A549 (cell line): Measurements from ENCODE around the gene ABCB8. TPM values are rescaled to one million over a fixed set of nuclear protein-coding genes. Genes with fewer than 3 reads are reported as not detected.

Experiments used
- ATAC-seq, 2 experiments: fragments of 200-7000 bp in 1 of 2; fragments of >200 bp in 1 of 2; cut with Nextera tagmentation in 1 of 2; cut with Tn5 transposase in 1 of 2; 3 replicates each; pipeline versions ENCODE4 v1.8.0 to v1.9.1; 2018 to 2020; ENCODE audit warnings: mild to moderate bottlenecking in 1 of 2, moderate library complexity in 1 of 2
- CTCF ChIA-PET: fragments of 300-600 bp; sonication (Branson Sonifier 250); formaldehyde crosslinking; extraction: SDS; loops from one replicate; lab custom pipeline; 2021; ENCODE audit warnings: antibody characterized with exemption, inconsistent platforms; lab: Yijun Ruan, JAX
- POLR2A ChIA-PET: fragments of 350-600 bp; formaldehyde crosslinking; extraction: SDS; loops from one replicate; lab custom pipeline; 2021; ENCODE audit warnings: antibody characterized with exemption, inconsistent platforms; lab: Yijun Ruan, JAX
- DNase-seq, 2 experiments: peaks; one replicate each; pipeline versions ENCODE4 v3.0.0 to v3.0.0-alpha.2; 2011 to 2016; ENCODE audit warnings: low read depth in 1 of 2, low spot score in 1 of 2
- FAIRE-seq: peaks from 2 replicates; lab custom pipeline; 2011; peaks lifted over from hg19 to GRCh38; lab: Jason Lieb, UNC
- H3K27ac ChIP-seq, 2 experiments: fragments of >200 bp; sonication (Bioruptor Twin); formaldehyde crosslinking; 3 replicates each; pipeline ENCODE4 v1.5.1; 2016 to 2017
- H3K4me1 ChIP-seq: fragments of >200 bp; sonication (Bioruptor Twin); formaldehyde crosslinking; 3 replicates; pipeline ENCODE4 v1.6.1; 2016
- H3K4me2 ChIP-seq: fragments of >200 bp; sonication (Bioruptor Twin); formaldehyde crosslinking; 3 replicates; pipeline ENCODE4 v1.6.1; 2016
- H3K4me3 ChIP-seq: fragments of >200 bp; sonication (Bioruptor Twin); formaldehyde crosslinking; 3 replicates; pipeline ENCODE4 v1.5.1; 2016
- H3K9me3 ChIP-seq: fragments of >200 bp; sonication (Bioruptor Twin); formaldehyde crosslinking; 3 replicates; pipeline ENCODE4 v1.6.1; 2016
- CBX8 ChIP-seq: fragments of 200-600 bp; sonication (generic); IDR thresholded peaks from 2 replicates; pipeline ENCODE4 v1.6.1; 2016
- CEBPB ChIP-seq, 2 experiments: fragments of >200 bp in 1 of 2; sonication (Bioruptor Twin) in 1 of 2; formaldehyde crosslinking in 1 of 2; IDR thresholded peaks; 2 replicates each; pipeline ENCODE4 v1.6.1; 2012 to 2016
- CHD4 ChIP-seq: fragments of 200-600 bp; sonication (generic); IDR thresholded peaks from 2 replicates; pipeline ENCODE4 v1.6.1; 2016; ENCODE audit warnings: antibody characterized with exemption, mild to moderate bottlenecking, borderline replicate concordance
- EHF ChIP-seq: fragments of 250-450 bp; sonication (Bioruptor Pico); IDR thresholded peaks from 2 replicates; pipeline ENCODE4 v1.5.0; 2020; ENCODE audit warnings: mild to moderate bottlenecking
- EHMT2 ChIP-seq: fragments of 200-600 bp; sonication (generic); IDR thresholded peaks from 2 replicates; pipeline ENCODE4 v1.6.1; 2016; ENCODE audit warnings: antibody characterized with exemption, low read depth, mild to moderate bottlenecking, moderate library complexity
- EP300 ChIP-seq, 2 experiments: fragments of >200 bp; sonication (Bioruptor Twin); formaldehyde crosslinking; IDR thresholded peaks; 2 replicates in 1 of 2; 3 replicates in 1 of 2; pipeline ENCODE4 v1.6.1; 2016 to 2017
- GATA3 ChIP-seq: IDR thresholded peaks from 2 replicates; pipeline ENCODE4 v1.6.1; 2012; ENCODE audit warnings: borderline replicate concordance
- HDAC2 ChIP-seq: fragments of 200-600 bp; sonication (generic); IDR thresholded peaks from 2 replicates; pipeline ENCODE4 v1.6.1; 2016
- HOXB13 ChIP-seq: fragments of 250-450 bp; sonication (Bioruptor Pico); IDR thresholded peaks from 2 replicates; pipeline ENCODE4 v1.5.0; 2020; ENCODE audit warnings: low read depth, mild to moderate bottlenecking, moderate library complexity
- HOXB5 ChIP-seq: fragments of 250-450 bp; sonication (Bioruptor Pico); IDR thresholded peaks from 2 replicates; pipeline ENCODE4 v1.5.0; 2020; ENCODE audit warnings: mild to moderate bottlenecking, moderate library complexity
- JUN ChIP-seq, 2 experiments: fragments of >200 bp; sonication (Bioruptor Twin); formaldehyde crosslinking; IDR thresholded peaks; 2 replicates in 1 of 2; 3 replicates in 1 of 2; pipeline ENCODE4 v1.6.1; 2016 to 2017
- MAFK ChIP-seq: fragments of 450-650 bp; IDR thresholded peaks from 2 replicates; pipeline ENCODE4 v1.6.1; 2014; ENCODE audit not compliant: partially characterized antibody
- NR3C1 ChIP-seq: fragments of >200 bp; sonication (Bioruptor Twin); formaldehyde crosslinking; IDR thresholded peaks from 3 replicates; pipeline ENCODE4 v1.6.1; 2017
- PHF8 ChIP-seq: fragments of 200-600 bp; sonication (generic); IDR thresholded peaks from 2 replicates; pipeline ENCODE4 v1.6.1; 2016; ENCODE audit warnings: low read depth, mild to moderate bottlenecking, antibody characterized with exemption, moderate library complexity, borderline replicate concordance
- POLR2A ChIP-seq: IDR thresholded peaks from 2 replicates; pipeline ENCODE4 v1.6.1; 2012; ENCODE audit warnings: mild to moderate bottlenecking, low read length
- RAD21 ChIP-seq, 2 experiments: fragments of >200 bp in 1 of 2; sonication (Bioruptor Twin) in 1 of 2; formaldehyde crosslinking in 1 of 2; IDR thresholded peaks in 1 of 2; conservative IDR thresholded peaks in 1 of 2; 2 replicates in 1 of 2; 3 replicates in 1 of 2; pipeline ENCODE4 v1.6.1; 2012 to 2018; ENCODE audit warnings: inconsistent platforms in 1 of 2
- RCOR1 ChIP-seq: fragments of 150-350 bp; IDR thresholded peaks from 2 replicates; pipeline ENCODE4 v1.6.1; 2014; ENCODE audit warnings: antibody characterized with exemption, low read length, low read depth
- RNF2 ChIP-seq: fragments of 200-600 bp; sonication (generic); IDR thresholded peaks from 2 replicates; pipeline ENCODE4 v1.6.1; 2016; ENCODE audit warnings: low read depth, mild to moderate bottlenecking, antibody characterized with exemption, moderate library complexity, borderline replicate concordance
- SMC3 ChIP-seq: fragments of >200 bp; sonication (Bioruptor Twin); formaldehyde crosslinking; IDR thresholded peaks from 3 replicates; pipeline ENCODE4 v1.6.1; 2018; ENCODE audit warnings: inconsistent platforms
- SREBF2 ChIP-seq: fragments of 450-650 bp; IDR thresholded peaks from 2 replicates; pipeline ENCODE4 v1.6.1; 2014; ENCODE audit warnings: mild to moderate bottlenecking, moderate library complexity
- TP53 ChIP-seq: fragments of 250-450 bp; sonication (Bioruptor Pico); IDR thresholded peaks from 2 replicates; pipeline ENCODE4 v1.5.0; 2021; ENCODE audit warnings: mild to moderate bottlenecking, moderate library complexity
- ZFP36 ChIP-seq: fragments of 450-650 bp; IDR thresholded peaks from 2 replicates; pipeline ENCODE4 v1.6.1; 2014; ENCODE audit warnings: borderline replicate concordance; ENCODE audit not compliant: partially characterized antibody
- ZNF302 ChIP-seq: fragments of 250-450 bp; sonication (Bioruptor Pico); IDR thresholded peaks from 2 replicates; pipeline ENCODE4 v1.9.0; 2021; ENCODE audit warnings: inconsistent platforms, mild to moderate bottlenecking, moderate library complexity
- ZSCAN20 ChIP-seq: fragments of 250-450 bp; sonication (Bioruptor Pico); IDR thresholded peaks from 2 replicates; pipeline ENCODE4 v1.8.0; 2022; ENCODE audit warnings: mild to moderate bottlenecking, moderate library complexity
- WGBS: methylation state at CpG from one replicate; pipeline ENCODE4 v1.1.6; 2017; ENCODE audit errors: missing lambda C conversion rate; 5-methylcytosine and 5-hydroxymethylcytosine counted together
- polyA plus RNA-seq, 4 experiments: library from polyadenylated mRNA; depleted of rRNA in 3 of 4; stranded (reverse); fragments of >200 nt; fragmentation: RNase III in 1 of 4; extraction: RNeasy Plus Mini Kit Qiagen cat#74134 plus additional on column Dnase treatment in 1 of 4; gene quantifications; 2 replicates in 3 of 4; 3 replicates in 1 of 4; pipeline ENCODE4 v1.2.3, GENCODE V29; 2011 to 2017
- TF ChIP-seq, protein P1 (sequence below): IDR thresholded peaks from 2 replicates; pipeline ENCODE4 v1.6.1; 2012
- TF ChIP-seq, protein P2 (sequence below): fragments of 150-350 bp; IDR thresholded peaks from 2 replicates; pipeline ENCODE4 v1.6.1; 2014; ENCODE audit warnings: low read depth, mild to moderate bottlenecking, low read length
- TF ChIP-seq, protein P3 (sequence below): IDR thresholded peaks from 2 replicates; pipeline ENCODE4 v1.6.1; 2012; ENCODE audit warnings: low read depth, borderline replicate concordance

The ABCB8 gene
- polyA plus RNA-seq, 2 of the 4 experiments (the other 2 are of a cell fraction): 19.6 to 41.1 TPM

DNA sequence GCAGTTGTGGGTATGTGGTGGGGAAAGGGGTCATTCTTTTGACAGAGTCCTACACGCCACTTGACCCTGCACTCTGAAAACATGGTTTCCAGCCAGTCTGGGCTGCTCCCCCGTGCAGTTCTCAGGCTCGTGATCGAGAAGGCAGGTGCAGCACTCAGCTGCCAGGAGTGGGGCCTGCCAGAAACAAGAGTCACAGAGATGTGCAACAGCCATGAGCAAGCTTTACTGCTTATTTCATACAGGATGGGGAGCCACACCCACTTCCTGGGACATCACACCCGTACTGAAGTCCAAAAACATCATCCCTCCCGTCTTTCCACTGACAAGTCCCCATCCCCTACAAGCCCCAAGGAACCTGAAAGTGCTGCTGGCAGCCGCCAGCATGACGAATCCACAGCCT is 13.3 kb upstream of the ABCB8 start:
- Histone ChIP-seq H3K27ac (no peak overlapping the region), H3K4me2 (no peak overlapping the region), H3K4me3 (no peak overlapping the region), H3K4me1 (peaks cover 24% of the 10 kb centered on the region; the same call in 2 of the 3 replicates), H3K9me3 (no peaks in the 10 kb centered on the region)
- POLR2A ChIA-PET: no interaction called here
- DNase-seq (no peak), ATAC-seq (no peak), FAIRE-seq (no peak)
- CTCF ChIA-PET: interaction anchor here (0.6 to 5.7 kb wide), 9 partner anchors 13 to 730 kb away, joined by 3 to 25 read pairs (median 3); partner anchors contain the start of genes ABCB8 and NOS3
- WGBS: 68% methylated on average over 8 of the region's 8 CpGs
- no peak for TF ChIP-seq GATA3
- no peak for TF ChIP-seq RCOR1
- no peak for TF ChIP-seq RNF2
- TF ChIP-seq, protein P1, sequence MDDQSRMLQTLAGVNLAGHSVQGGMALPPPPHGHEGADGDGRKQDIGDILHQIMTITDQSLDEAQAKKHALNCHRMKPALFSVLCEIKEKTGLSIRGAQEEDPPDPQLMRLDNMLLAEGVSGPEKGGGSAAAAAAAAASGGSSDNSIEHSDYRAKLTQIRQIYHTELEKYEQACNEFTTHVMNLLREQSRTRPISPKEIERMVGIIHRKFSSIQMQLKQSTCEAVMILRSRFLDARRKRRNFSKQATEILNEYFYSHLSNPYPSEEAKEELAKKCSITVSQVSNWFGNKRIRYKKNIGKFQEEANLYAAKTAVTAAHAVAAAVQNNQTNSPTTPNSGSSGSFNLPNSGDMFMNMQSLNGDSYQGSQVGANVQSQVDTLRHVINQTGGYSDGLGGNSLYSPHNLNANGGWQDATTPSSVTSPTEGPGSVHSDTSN: no peak
- no peak for TF ChIP-seq HOXB5
- TF ChIP-seq EHMT2: no peak
- TF ChIP-seq TP53: no peak
- TF ChIP-seq NR3C1: no peak

DNA sequence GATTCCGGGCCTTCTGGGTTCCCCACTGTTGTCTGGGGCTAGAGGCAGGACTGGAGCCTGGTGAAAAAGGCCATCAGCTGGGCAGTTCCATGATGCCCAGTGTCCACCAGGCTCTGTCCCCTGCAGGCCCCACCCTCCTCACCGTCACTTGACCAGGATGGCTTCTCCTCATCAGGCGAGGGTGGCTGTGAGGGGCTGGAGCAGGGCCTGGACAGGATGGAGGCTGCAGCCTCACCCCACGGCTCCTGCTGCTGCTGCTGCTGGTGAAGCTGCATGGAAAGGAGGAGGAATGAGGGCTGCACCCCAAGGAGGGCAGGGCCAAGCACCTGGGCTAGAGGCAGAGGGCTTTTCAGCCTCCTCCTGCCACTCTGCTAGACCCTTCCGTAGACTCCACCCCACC is 12.3 kb upstream of the ABCB8 start:
- TF ChIP-seq PHF8 (no peak), CBX8 (no peak), HOXB13 (CRISPR knock-in tag) (no peak), RAD21 (conservative IDR thresholded peaks at IDR 0.05 in 1 of 2, IDR thresholded peaks at IDR 0.05 in 1 of 2) (no peak), SREBF2 (no peak), SMC3 (no peak), EHMT2 (no peak), MAFK (no peak), POLR2A (no peak), ZNF302 (CRISPR knock-in tag) (no peak), GATA3 (no peak), JUN (IDR thresholded peaks at IDR 0.05) (no peak), EHF (no peak)
- TF ChIP-seq, protein P2, sequence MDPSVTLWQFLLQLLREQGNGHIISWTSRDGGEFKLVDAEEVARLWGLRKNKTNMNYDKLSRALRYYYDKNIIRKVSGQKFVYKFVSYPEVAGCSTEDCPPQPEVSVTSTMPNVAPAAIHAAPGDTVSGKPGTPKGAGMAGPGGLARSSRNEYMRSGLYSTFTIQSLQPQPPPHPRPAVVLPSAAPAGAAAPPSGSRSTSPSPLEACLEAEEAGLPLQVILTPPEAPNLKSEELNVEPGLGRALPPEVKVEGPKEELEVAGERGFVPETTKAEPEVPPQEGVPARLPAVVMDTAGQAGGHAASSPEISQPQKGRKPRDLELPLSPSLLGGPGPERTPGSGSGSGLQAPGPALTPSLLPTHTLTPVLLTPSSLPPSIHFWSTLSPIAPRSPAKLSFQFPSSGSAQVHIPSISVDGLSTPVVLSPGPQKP: no peak
- ATAC-seq (no peak), FAIRE-seq (no peak), DNase-seq (no peak)
- ChIA-PET POLR2A (no interaction called here), CTCF (interaction anchor here (1.9 to 9.0 kb wide), 8 partner anchors 11 to 118 kb away, joined by 7 to 110 read pairs (median 30); partner anchors contain the start of genes ABCB8 and NOS3)
- WGBS: 80% methylated on average over 4 of the region's 5 CpGs
- H3K27ac ChIP-seq: no peak overlapping the region
- no peak overlapping the region for H3K4me2 ChIP-seq
- peaks cover 15% of the 10 kb centered on the region; the same call in 2 of the 3 replicates for H3K4me1 ChIP-seq
- H3K4me3 ChIP-seq: no peak overlapping the region
- no peaks in the 10 kb centered on the region for H3K9me3 ChIP-seq

DNA sequence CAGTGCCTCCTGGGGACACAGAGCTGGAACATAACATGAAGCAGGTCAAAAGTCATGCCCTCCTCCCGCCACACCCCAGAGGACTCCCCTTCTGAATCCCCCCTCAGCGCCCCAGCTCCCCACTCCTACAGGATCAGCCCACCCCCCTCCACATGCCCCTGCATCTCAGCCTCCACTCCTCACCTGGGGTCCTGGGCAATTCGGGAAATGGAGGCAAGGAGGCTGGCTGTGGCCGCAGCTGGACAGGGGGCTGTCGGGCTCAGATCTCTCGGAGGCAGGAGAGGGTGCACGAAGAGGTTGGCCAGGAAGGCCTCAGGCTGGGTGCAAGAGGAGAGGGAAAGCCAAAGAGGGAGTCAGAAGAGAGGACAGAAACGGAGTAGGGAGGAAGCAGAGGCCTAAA is 11.7 kb upstream of the ABCB8 start:
- CTCF ChIA-PET: interaction anchor here (0.9 to 9.0 kb wide), 11 partner anchors 11 to 150 kb away, joined by 3 to 110 read pairs (median 25); partner anchors contain the start of genes ABCB8 and NOS3
- POLR2A ChIA-PET: no interaction called here
- WGBS: 77% methylated on average over 6 of the region's 8 CpGs
- TF ChIP-seq ZFP36: no peak
- TF ChIP-seq CEBPB (IDR thresholded peaks at IDR 0.05): no peak
- no peak for TF ChIP-seq ZSCAN20 (CRISPR knock-in tag)
- no peak for TF ChIP-seq ZNF302 (CRISPR knock-in tag)
- no peak for TF ChIP-seq TP53
- no peak for TF ChIP-seq CHD4
- TF ChIP-seq EP300 (IDR thresholded peaks at IDR 0.05): no peak
- TF ChIP-seq RNF2: no peak
- TF ChIP-seq, protein P3, sequence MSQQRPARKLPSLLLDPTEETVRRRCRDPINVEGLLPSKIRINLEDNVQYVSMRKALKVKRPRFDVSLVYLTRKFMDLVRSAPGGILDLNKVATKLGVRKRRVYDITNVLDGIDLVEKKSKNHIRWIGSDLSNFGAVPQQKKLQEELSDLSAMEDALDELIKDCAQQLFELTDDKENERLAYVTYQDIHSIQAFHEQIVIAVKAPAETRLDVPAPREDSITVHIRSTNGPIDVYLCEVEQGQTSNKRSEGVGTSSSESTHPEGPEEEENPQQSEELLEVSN: no peak
- no peak for TF ChIP-seq HDAC2
- TF ChIP-seq, all 56 proteins: peak for 0
- Histone ChIP-seq H3K4me1 (peaks cover 15% of the 10 kb centered on the region; the same call in 2 of the 3 replicates), H3K4me2 (no peak overlapping the region), H3K27ac (no peak overlapping the region), H3K9me3 (no peaks in the 10 kb centered on the region), H3K4me3 (no peak overlapping the region)
- FAIRE-seq (no peak), DNase-seq (no peak), ATAC-seq (no peak)
